ENCODE measurements around the gene FOXP2.

Gene FOXP2

GRCh38 chr7:114388021-114388420 lies 26.6 kb upstream of the FOXP2 start:
- no peak for TF ChIP-seq CTCF (conservative IDR thresholded peaks at IDR 0.05)
- no peak for TF ChIP-seq ZFX (IDR thresholded peaks at IDR 0.05)
- H3K27ac ChIP-seq, result no peak overlapping the region

GRCh38 chr7:114392686-114393085 lies 21.9 kb upstream of the FOXP2 start:
- H3K27ac ChIP-seq, result no peak overlapping the region
- TF ChIP-seq ZFX (IDR thresholded peaks at IDR 0.05), result no peak

GRCh38 chr7:114402876-114403635 lies 11.6 kb upstream of the FOXP2 start:
- no peak overlapping the region for H3K27ac ChIP-seq
- TF ChIP-seq ZFX (IDR thresholded peaks at IDR 0.05), result no peak
- no peak for TF ChIP-seq CTCF (conservative IDR thresholded peaks at IDR 0.05)

GRCh38 chr7:114405427-114405826 lies 9.2 kb upstream of the FOXP2 start:
- no peak overlapping the region for H3K27ac ChIP-seq
- TF ChIP-seq ZFX (IDR thresholded peaks at IDR 0.05), result no peak
- peak; percentile 83 for TF ChIP-seq CTCF (conservative IDR thresholded peaks at IDR 0.05)

- TF ChIP-seq ZFX (IDR thresholded peaks at IDR 0.05) (no peak), CTCF (conservative IDR thresholded peaks at IDR 0.05) (no peak)
- H3K27ac ChIP-seq, result no peak overlapping the region
These were observed 4.9 kb upstream of the FOXP2 start for GRCh38 chr7:114409750-114410149.

GRCh38 chr7:114412548-114412947 lies 2.1 kb upstream of the FOXP2 start:
- H3K27ac ChIP-seq, result no peak overlapping the region

GRCh38 chr7:114413761-114414155 lies 857 bp upstream of the FOXP2 start:
- no peak overlapping the region for H3K27ac ChIP-seq
- TF ChIP-seq ZFX (IDR thresholded peaks at IDR 0.05), result no peak
- TF ChIP-seq CTCF (conservative IDR thresholded peaks at IDR 0.05), result no peak

More at GRCh38 chr7:114412548-114412947, 2.1 kb upstream of the FOXP2 start:
- TF ChIP-seq ZFX (IDR thresholded peaks at IDR 0.05) (no peak), CTCF (conservative IDR thresholded peaks at IDR 0.05) (no peak)
